Astrocyte of the cerebellum (primary cell): Measurements from ENCODE around the gene DLG2.

ENCODE experiments used
- DNase-seq: peaks from one replicate; pipeline ENCODE4 v3.0.0-alpha.2; 2011; ENCODE audit warnings: low read depth
- H3K4me3 ChIP-seq: 2 replicates; pipeline ENCODE4 v1.5.1; 2011; ENCODE audit warnings: mild to moderate bottlenecking, low read depth, low read length, moderate library complexity
- in situ Hi-C: cut with HindIII; loops from 2 replicates; pipeline ENCODE4 v1.10.0; 2017; ENCODE audit warnings: low sequenced_read_pairs
- TF ChIP-seq, protein P1 (sequence below): IDR thresholded peaks from 2 replicates; pipeline ENCODE4 v1.5.1; 2012; ENCODE audit warnings: low read length, low read depth, moderate library complexity, mild to moderate bottlenecking; ENCODE audit errors: missing control alignments

The DLG2 gene

DNA sequence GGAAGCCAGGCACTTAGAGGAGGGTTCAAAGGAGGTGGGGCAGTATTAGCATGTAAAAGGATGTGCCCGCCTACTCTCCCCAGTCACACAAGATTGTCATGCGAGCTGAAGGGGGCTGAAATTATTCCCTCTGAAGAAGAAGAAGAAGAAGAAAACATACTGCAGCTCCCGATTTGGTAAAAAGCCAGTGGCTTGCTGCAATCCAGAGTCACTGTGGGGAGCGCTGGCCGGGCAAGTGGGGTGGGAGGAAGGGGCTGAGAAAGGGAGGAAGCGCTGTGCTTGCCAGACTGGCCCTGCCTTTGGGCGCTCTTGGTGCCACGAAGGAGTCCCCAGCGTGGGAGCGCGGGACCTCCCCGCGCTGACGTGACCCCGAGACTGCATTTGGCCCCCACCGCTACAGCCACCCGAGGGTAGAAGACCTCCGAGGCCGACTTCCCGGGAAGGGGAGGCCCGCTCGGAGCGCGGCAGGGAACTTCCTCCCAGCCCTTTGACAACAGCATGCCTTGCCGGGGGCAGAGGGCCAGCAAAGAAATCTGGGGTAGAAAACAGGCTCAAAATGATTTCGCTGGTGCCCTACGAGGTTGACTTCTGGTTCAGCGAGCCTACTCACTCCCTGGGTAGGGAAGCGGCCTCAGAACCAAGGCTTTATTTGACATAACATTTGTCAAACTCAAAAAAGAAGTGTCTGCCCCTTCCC lies 906.3 kb downstream of the DLG2 start:
- peak overlapping the region; percentile 43 for H3K4me3 ChIP-seq
- TF ChIP-seq, protein P1, sequence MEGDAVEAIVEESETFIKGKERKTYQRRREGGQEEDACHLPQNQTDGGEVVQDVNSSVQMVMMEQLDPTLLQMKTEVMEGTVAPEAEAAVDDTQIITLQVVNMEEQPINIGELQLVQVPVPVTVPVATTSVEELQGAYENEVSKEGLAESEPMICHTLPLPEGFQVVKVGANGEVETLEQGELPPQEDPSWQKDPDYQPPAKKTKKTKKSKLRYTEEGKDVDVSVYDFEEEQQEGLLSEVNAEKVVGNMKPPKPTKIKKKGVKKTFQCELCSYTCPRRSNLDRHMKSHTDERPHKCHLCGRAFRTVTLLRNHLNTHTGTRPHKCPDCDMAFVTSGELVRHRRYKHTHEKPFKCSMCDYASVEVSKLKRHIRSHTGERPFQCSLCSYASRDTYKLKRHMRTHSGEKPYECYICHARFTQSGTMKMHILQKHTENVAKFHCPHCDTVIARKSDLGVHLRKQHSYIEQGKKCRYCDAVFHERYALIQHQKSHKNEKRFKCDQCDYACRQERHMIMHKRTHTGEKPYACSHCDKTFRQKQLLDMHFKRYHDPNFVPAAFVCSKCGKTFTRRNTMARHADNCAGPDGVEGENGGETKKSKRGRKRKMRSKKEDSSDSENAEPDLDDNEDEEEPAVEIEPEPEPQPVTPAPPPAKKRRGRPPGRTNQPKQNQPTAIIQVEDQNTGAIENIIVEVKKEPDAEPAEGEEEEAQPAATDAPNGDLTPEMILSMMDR: no peak
- in situ Hi-C loops: no loop called here
- DNase-seq: no peak

DNA sequence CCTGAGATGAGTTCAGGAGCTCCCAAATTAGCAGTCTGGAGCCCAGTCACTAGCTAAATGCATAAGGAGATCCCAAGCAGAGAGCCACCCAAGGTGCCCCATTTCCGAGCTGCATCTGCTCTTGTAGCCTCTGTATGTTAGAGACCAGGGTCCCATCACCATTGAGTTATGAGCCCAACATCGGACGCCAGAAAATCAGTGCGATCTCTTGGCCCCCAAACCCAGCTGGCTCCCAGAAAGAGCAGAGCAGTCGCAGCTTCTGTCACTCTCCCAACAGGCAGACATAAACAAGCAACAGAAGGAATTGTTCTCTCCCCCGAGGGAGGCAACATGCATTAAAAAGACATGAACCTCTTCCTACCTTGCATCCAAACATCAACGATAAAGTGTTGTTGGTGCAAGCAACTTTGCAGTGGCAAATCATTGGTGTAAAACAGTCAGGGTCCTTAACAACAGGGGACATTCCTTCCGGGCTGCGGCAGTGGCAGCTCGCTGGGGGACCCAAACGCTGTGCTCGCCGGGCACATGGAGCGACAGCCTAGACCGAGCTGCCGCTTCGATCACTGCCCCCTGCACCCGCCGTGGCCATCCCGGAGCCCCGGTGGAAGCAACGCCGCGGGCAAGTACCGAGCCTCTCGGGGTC lies 907.1 kb downstream of the DLG2 start:
- peak overlapping the region; percentile 43 for H3K4me3 ChIP-seq
- no peak for DNase-seq
- TF ChIP-seq, protein P1: no peak
- in situ Hi-C loops: no loop called here

DNA sequence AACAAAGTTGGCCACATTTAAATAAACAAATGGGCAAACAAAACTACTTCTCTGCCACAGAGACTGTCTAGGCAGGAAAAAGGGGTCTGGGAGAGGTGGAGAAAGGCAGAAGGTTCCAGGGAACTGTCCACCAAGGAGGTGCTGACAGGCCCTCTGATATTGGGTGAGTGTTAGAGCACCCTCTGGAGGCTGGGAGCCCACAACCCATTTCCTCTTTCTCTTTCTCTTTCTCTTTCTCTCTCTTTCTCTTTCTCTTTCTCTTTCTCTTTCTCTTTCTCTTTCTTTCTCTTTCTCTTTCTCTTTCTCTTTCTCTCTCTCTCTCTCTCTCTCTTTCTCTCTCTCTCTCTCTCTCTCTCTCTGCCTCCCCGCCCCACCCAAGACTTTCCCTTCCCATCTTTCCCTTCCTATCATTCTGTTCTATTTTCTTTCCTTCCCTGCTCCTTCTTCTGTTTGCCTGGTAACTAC lies 912.8 kb downstream of the DLG2 start:
- in situ Hi-C loops: no loop called here
- no peak overlapping the region for H3K4me3 ChIP-seq
- TF ChIP-seq, protein P1: peak; percentile 63
- DNase-seq: peak; percentile 40

DNA sequence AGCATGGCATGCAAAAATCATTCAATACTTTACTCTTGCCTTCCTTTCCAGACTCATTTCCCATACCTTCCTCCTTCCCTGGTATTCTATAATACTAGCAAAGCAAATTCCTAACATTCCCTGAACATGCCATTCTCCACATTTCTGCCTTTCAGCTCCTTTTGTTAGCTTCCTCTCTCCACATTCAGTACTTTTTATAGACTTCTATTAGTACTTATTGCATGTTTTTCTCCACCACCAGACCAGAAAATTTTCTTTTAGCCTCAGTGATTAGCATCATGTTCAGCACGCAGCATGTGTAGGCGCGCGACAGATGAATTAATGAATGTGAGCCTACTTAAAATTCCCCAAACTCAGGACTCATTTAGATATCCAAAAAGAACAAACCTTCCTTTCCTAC lies 935.3 kb downstream of the DLG2 start:
- H3K4me3 ChIP-seq: no peak overlapping the region
- in situ Hi-C loops: no loop called here
- TF ChIP-seq, protein P1: no peak
- no peak for DNase-seq

DNA sequence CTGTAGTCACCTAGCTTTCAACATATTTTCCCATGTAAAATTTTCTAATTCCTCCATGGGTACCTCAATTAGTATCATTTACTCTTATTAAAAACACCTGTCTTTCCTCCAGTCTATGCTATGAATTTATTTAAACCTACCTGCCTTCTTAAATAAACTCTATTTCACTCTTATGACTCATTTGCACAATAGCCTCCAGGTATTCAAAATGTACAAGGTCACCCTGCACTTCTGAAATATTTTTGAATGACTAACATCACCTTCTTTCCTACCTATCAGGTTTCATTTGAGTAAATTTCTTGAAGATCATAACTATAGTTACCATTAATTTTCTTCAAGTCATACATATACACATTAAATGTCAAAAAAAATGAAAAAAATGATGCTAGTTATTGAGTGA lies 939.7 kb downstream of the DLG2 start:
- H3K4me3 ChIP-seq: no peak overlapping the region
- TF ChIP-seq, protein P1: no peak
- DNase-seq: no peak
- in situ Hi-C loops: no loop called here

DNA sequence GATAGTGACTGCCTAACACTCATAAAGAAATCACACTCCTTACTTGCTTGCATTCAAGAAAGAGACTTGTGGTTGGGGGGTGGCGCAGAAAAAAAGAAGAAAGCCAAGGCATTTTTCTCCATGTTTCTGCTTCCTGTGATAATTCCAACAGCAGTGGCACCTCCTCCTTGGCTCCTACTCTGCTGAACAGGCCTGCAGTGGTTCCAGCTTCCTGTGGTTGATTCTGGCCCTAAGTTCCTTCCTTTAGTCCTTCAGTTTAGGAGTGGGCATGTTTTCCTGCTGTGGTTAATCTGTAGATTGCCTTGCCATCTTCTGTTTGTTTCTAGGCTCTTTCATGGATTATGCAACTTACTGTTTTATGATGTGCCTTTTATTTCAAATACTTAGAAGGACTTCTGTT lies 940.4 kb downstream of the DLG2 start:
- no peak overlapping the region for H3K4me3 ChIP-seq
- in situ Hi-C loops: no loop called here
- TF ChIP-seq, protein P1: no peak
- DNase-seq: peak; percentile 6
